ENCODE measurements around the gene MGA.
"Not testable (repeated sequence)": the region's sequence is repeated elsewhere in the genome, so short reads cannot be mapped to it uniquely, and the experiment has no call there.

The MGA gene

GRCh38 chr15:41714291-41714690 is 54.1 kb downstream of the MGA start:
- FAIRE-seq (peak; percentile 20), DNase-seq (ENCODE audit: insufficient read length, low spot score) (no peak)
- TF ChIP-seq POLR2A (IDR thresholded peaks at IDR 0.05; ENCODE audit: low read depth, low read length), result no peak

GRCh38 chr15:41716864-41717263 is 56.7 kb downstream of the MGA start:
- no peak for FAIRE-seq
- no peak for TF ChIP-seq POLR2A (IDR thresholded peaks at IDR 0.05; ENCODE audit: low read depth, low read length)

GRCh38 chr15:41727143-41727542 is 66.9 kb downstream of the MGA start:
- FAIRE-seq (peak; percentile 68), DNase-seq (ENCODE audit: insufficient read length, low spot score) (no peak)
- TF ChIP-seq POLR2A (IDR thresholded peaks at IDR 0.05; ENCODE audit: low read depth, low read length), result no peak

More at GRCh38 chr15:41716864-41717263, 56.7 kb downstream of the MGA start:
- DNase-seq (ENCODE audit: insufficient read length, low spot score), result no peak

- not testable (repeated sequence) for DNase-seq (ENCODE audit: insufficient read length, low spot score); FAIRE-seq
Observed at GRCh38 chr15:41728061-41728460, 67.9 kb downstream of the MGA start.

GRCh38 chr15:41730543-41730942 is 70.3 kb downstream of the MGA start:
- no peak for DNase-seq (ENCODE audit: insufficient read length, low spot score)
- peak; percentile 30 for FAIRE-seq
- no peak for TF ChIP-seq POLR2A (IDR thresholded peaks at IDR 0.05; ENCODE audit: low read depth, low read length)

- TF ChIP-seq POLR2A (IDR thresholded peaks at IDR 0.05; ENCODE audit: low read depth, low read length), result no peak
- DNase-seq (ENCODE audit: insufficient read length, low spot score) (no peak), FAIRE-seq (no peak)
Observed at GRCh38 chr15:41732483-41732882, 72.3 kb downstream of the MGA start.

GRCh38 chr15:41734079-41734478 is 73.9 kb downstream of the MGA start:
- DNase-seq (ENCODE audit: insufficient read length, low spot score) (no peak), FAIRE-seq (peak; percentile 23)
- no peak for TF ChIP-seq POLR2A (IDR thresholded peaks at IDR 0.05; ENCODE audit: low read depth, low read length)

GRCh38 chr15:41735046-41735445 is 74.8 kb downstream of the MGA start:
- no peak for DNase-seq (ENCODE audit: insufficient read length, low spot score)
- FAIRE-seq, result no peak
- no peak for TF ChIP-seq POLR2A (IDR thresholded peaks at IDR 0.05; ENCODE audit: low read depth, low read length)

GRCh38 chr15:41735492-41735891 is 75.3 kb downstream of the MGA start:
- DNase-seq (ENCODE audit: insufficient read length, low spot score); FAIRE-seq: not testable (repeated sequence)

GRCh38 chr15:41746802-41747201 is 86.6 kb downstream of the MGA start:
- no peak for TF ChIP-seq POLR2A (IDR thresholded peaks at IDR 0.05; ENCODE audit: low read depth, low read length)
- no peak for FAIRE-seq
- no peak for DNase-seq (ENCODE audit: insufficient read length, low spot score)

- FAIRE-seq, result no peak
- DNase-seq (ENCODE audit: insufficient read length, low spot score), result no peak
- TF ChIP-seq POLR2A (IDR thresholded peaks at IDR 0.05; ENCODE audit: low read depth, low read length), result no peak
Observed at GRCh38 chr15:41756198-41756597, 96.0 kb downstream of the MGA start.

- FAIRE-seq (peak; percentile 83), DNase-seq (ENCODE audit: insufficient read length, low spot score) (peak; percentile 44)
- no peak for TF ChIP-seq POLR2A (IDR thresholded peaks at IDR 0.05; ENCODE audit: low read depth, low read length)
Observed at GRCh38 chr15:41772720-41773331, 112.6 kb downstream of the MGA start.

GRCh38 chr15:41773332-41773728 is 113.1 kb downstream of the MGA start:
- no peak for DNase-seq (ENCODE audit: insufficient read length, low spot score)
- FAIRE-seq, result no peak
- TF ChIP-seq POLR2A (IDR thresholded peaks at IDR 0.05; ENCODE audit: low read depth, low read length), result no peak

GRCh38 chr15:41773729-41774061 is 113.5 kb downstream of the MGA start:
- no peak for FAIRE-seq
- no peak for TF ChIP-seq POLR2A (IDR thresholded peaks at IDR 0.05; ENCODE audit: low read depth, low read length)
- DNase-seq (ENCODE audit: insufficient read length, low spot score), result no peak

GRCh38 chr15:41774062-41774881 is 114.1 kb downstream of the MGA start, which contains the start of gene MAPKBP1:
Gene MAPKBP1, plus strand, starts transcription at chr15:41774484. Its CDS starts 792 bp downstream, at chr15:41775276.
- FAIRE-seq, result peak; percentile 93
- peak; percentile 84 for DNase-seq (ENCODE audit: insufficient read length, low spot score)
- peak; percentile 64 for TF ChIP-seq POLR2A (IDR thresholded peaks at IDR 0.05; ENCODE audit: low read depth, low read length)
